GM12864 (cell line): ENCODE measurements around the gene SLC22A13.
"Not testable (repeated sequence)": the region's sequence is repeated elsewhere in the genome, so short reads cannot be mapped to it uniquely, and the experiment has no call there.

Experiments
- DNase-seq: peaks from one replicate; pipeline ENCODE4 v3.0.0-alpha.2; 2011; ENCODE audit warnings: low read depth
- H3K4me3 ChIP-seq: 2 replicates; pipeline ENCODE4 v1.5.1; 2011; ENCODE audit warnings: mild to moderate bottlenecking, low read depth, low read length, control low read depth
- CTCF ChIP-seq: IDR thresholded peaks from 2 replicates; pipeline ENCODE4 v1.5.1; 2011; ENCODE audit warnings: low read depth, mild to moderate bottlenecking, moderate library complexity, low read length, control low read depth, inconsistent platforms; ENCODE audit errors: missing control alignments

Gene SLC22A13

DNA sequence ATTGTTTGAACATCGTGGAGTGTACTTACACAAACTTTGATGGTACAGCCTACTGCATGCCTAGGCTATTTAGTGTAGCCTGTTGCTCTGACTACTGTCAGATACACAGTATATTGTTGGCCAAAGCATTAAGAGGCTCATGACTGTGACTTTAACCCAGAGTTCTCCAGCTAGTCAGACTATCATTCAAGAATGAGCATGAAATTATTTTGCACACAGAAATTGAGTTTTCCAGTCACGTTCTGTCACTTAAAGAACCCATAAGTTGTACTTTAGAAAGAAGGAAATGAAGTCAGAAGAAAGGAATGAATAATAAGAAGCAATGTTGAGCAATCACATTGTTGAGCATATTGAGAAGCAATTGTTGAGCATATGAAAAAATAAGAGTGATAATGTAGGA lies 37.6 kb upstream of the SLC22A13 start:
- no peak for TF ChIP-seq CTCF
- no peak for DNase-seq
- H3K4me3 ChIP-seq: no peak overlapping the region

- no peak overlapping the region for H3K4me3 ChIP-seq
- DNase-seq: no peak
- TF ChIP-seq CTCF: no peak
Measured at GRCh38 chr3:38229036-38229435, 36.6 kb upstream of the SLC22A13 start.

GRCh38 chr3:38232701-38233100 lies 32.9 kb upstream of the SLC22A13 start:
- no peak overlapping the region for H3K4me3 ChIP-seq
- DNase-seq: no peak

GRCh38 chr3:38235466-38235865 lies 30.1 kb upstream of the SLC22A13 start:
- DNase-seq: no peak

More at GRCh38 chr3:38232701-38233100, 32.9 kb upstream of the SLC22A13 start:
- TF ChIP-seq CTCF: no peak

GRCh38 chr3:38238416-38239008 lies 27.1 kb upstream of the SLC22A13 start:
- H3K4me3 ChIP-seq: no peak overlapping the region
- TF ChIP-seq CTCF: no peak
- no peak for DNase-seq

More at GRCh38 chr3:38235466-38235865, 30.1 kb upstream of the SLC22A13 start:
- TF ChIP-seq CTCF: no peak
- no peak overlapping the region for H3K4me3 ChIP-seq

DNA sequence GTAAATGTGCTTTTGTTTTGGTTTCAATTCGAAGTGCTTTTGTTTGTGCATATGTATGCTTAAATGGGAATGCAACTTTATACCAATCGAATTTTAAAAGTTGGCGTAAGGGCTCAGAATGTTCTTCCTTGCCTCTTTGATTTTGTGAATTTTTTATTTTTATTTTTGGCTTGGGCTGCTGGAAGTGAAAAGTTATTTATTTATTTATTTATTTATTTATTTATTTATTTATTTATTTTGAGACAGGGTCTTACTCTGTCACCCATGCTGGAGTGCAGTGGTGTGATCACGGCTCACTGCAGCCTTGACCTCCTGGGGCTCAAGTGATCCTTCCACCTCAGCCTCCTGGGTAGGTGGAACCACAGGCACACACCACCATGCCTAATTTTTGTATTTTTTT lies 22.8 kb upstream of the SLC22A13 start:
- H3K4me3 ChIP-seq: not testable (repeated sequence)

DNA sequence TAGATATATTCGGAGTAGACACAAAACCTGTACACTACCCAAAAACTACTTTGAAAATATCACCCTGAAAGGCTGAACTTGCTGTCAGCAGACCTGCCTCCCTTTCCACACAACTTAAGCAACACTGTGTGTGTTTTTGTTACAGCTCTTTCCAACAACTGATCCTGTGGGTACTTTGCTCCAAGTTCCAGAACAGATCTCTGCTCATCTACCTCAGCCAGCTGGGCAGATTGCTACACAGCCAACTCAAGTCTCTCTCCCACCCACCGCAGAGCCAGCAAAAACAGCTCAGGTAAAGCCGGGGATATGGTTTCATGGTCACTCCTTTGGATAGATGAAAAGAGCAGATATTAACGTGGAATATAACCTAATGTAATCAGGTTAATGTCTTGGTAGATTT lies 19.7 kb upstream of the SLC22A13 start:
- DNase-seq: no peak
- no peak for TF ChIP-seq CTCF

More for the DNA sequence above, 22.8 kb upstream of the SLC22A13 start:
- not testable (repeated sequence) for DNase-seq

More for the DNA sequence above, 19.7 kb upstream of the SLC22A13 start:
- H3K4me3 ChIP-seq: no peak overlapping the region
